Measurements from ENCODE around the gene BCAS3. TPM values are rescaled to one million over a fixed set of nuclear protein-coding genes. Genes with fewer than 3 reads are reported as not detected.

The BCAS3 gene
- total and polyA plus RNA-seq, 4 donors, result 11.6 to 47.6 (median 27.4) TPM

GRCh38 chr17:61175298-61176142 is 497.9 kb downstream of the BCAS3 start:
- ATAC-seq (ENCODE audit: low FRiP score), result no peak
- no peaks in the 10 kb centered on the region for H3K36me3 ChIP-seq (ENCODE audit: control insufficient read depth in 1 of 2, insufficient read depth in 2 of 2, low read length in 1 of 2)
- 95% methylated on average over 4 of the region's 4 CpGs for WGBS, 2 donors

GRCh38 chr17:61177351-61177750 is 499.7 kb downstream of the BCAS3 start:
- Histone ChIP-seq H3K9me3 (ENCODE audit: control insufficient read depth, low read length) (no peaks in the 10 kb centered on the region), H3K36me3 (ENCODE audit: control insufficient read depth in 1 of 2, insufficient read depth in 2 of 2, low read length in 1 of 2) (no peaks in the 10 kb centered on the region), H3K27me3 (ENCODE audit: control insufficient read depth in 1 of 2, insufficient read depth in 2 of 2, low read length in 1 of 2) (no peaks in the 10 kb centered on the region), H3K4me3 (ENCODE audit: low read length in 2 of 2) (no peak overlapping the region), H3K4me1 (ENCODE audit: control insufficient read depth in 1 of 2, insufficient read depth in 2 of 2, low read length in 2 of 2) (no peaks in the 10 kb centered on the region), H3K27ac (ENCODE audit: low read depth in 1 of 2, low read length in 2 of 2) (no peak overlapping the region)
- intact Hi-C loops (cut with DNase I), result no loop called here
- 98 to 99% methylated on average over 2 of the region's 2 CpGs for WGBS, 2 donors
- ATAC-seq (ENCODE audit: low FRiP score) (no peak), DNase-seq (no peak)

More at GRCh38 chr17:61175298-61176142, 497.9 kb downstream of the BCAS3 start:
- Histone ChIP-seq H3K4me1 (ENCODE audit: control insufficient read depth in 1 of 2, insufficient read depth in 2 of 2, low read length in 2 of 2) (no peaks in the 10 kb centered on the region), H3K4me3 (ENCODE audit: low read length in 2 of 2) (no peak overlapping the region), H3K27me3 (ENCODE audit: control insufficient read depth in 1 of 2, insufficient read depth in 2 of 2, low read length in 1 of 2) (no peaks in the 10 kb centered on the region), H3K27ac (ENCODE audit: low read depth in 1 of 2, low read length in 2 of 2) (no peak overlapping the region), H3K9me3 (ENCODE audit: control insufficient read depth, low read length) (no peaks in the 10 kb centered on the region)
- DNase-seq, result no peak
- intact Hi-C loops (cut with DNase I), result no loop called here

GRCh38 chr17:61178284-61178683 is 500.6 kb downstream of the BCAS3 start:
- Histone ChIP-seq H3K4me3 (ENCODE audit: low read length in 2 of 2) (no peak overlapping the region), H3K27me3 (ENCODE audit: control insufficient read depth in 1 of 2, insufficient read depth in 2 of 2, low read length in 1 of 2) (no peaks in the 10 kb centered on the region), H3K4me1 (ENCODE audit: control insufficient read depth in 1 of 2, insufficient read depth in 2 of 2, low read length in 2 of 2) (no peaks in the 10 kb centered on the region), H3K9me3 (ENCODE audit: control insufficient read depth, low read length) (no peaks in the 10 kb centered on the region), H3K36me3 (ENCODE audit: control insufficient read depth in 1 of 2, insufficient read depth in 2 of 2, low read length in 1 of 2) (no peaks in the 10 kb centered on the region), H3K27ac (ENCODE audit: low read depth in 1 of 2, low read length in 2 of 2) (no peak overlapping the region)
- DNase-seq (no peak), ATAC-seq (ENCODE audit: low FRiP score) (no peak)
- WGBS, 2 donors, result 68 to 81% methylated on average over 1 of the region's 1 CpG
- intact Hi-C loops (cut with DNase I), result no loop called here

- Histone ChIP-seq H3K27ac (ENCODE audit: low read depth in 1 of 2, low read length in 2 of 2) (no peak overlapping the region), H3K9me3 (ENCODE audit: control insufficient read depth, low read length) (no peaks in the 10 kb centered on the region), H3K27me3 (ENCODE audit: control insufficient read depth in 1 of 2, insufficient read depth in 2 of 2, low read length in 1 of 2) (no peaks in the 10 kb centered on the region), H3K4me1 (ENCODE audit: control insufficient read depth in 1 of 2, insufficient read depth in 2 of 2, low read length in 2 of 2) (no peaks in the 10 kb centered on the region), H3K4me3 (ENCODE audit: low read length in 2 of 2) (no peak overlapping the region), H3K36me3 (ENCODE audit: control insufficient read depth in 1 of 2, insufficient read depth in 2 of 2, low read length in 1 of 2) (no peaks in the 10 kb centered on the region)
- 74 to 82% methylated on average over 2 of the region's 2 CpGs for WGBS, 2 donors
- DNase-seq (no peak), ATAC-seq (ENCODE audit: low FRiP score) (no peak)
- intact Hi-C loops (cut with DNase I), result no loop called here
These were observed 501.7 kb downstream of the BCAS3 start for GRCh38 chr17:61179380-61179806.

GRCh38 chr17:61183793-61184192 is 506.1 kb downstream of the BCAS3 start:
- Histone ChIP-seq H3K36me3 (ENCODE audit: control insufficient read depth in 1 of 2, insufficient read depth in 2 of 2, low read length in 1 of 2) (no peaks in the 10 kb centered on the region), H3K27ac (ENCODE audit: low read depth in 1 of 2, low read length in 2 of 2) (no peak overlapping the region), H3K4me1 (ENCODE audit: control insufficient read depth in 1 of 2, insufficient read depth in 2 of 2, low read length in 2 of 2) (no peaks in the 10 kb centered on the region), H3K27me3 (ENCODE audit: control insufficient read depth in 1 of 2, insufficient read depth in 2 of 2, low read length in 1 of 2) (no peaks in the 10 kb centered on the region), H3K9me3 (ENCODE audit: control insufficient read depth, low read length) (no peaks in the 10 kb centered on the region), H3K4me3 (ENCODE audit: low read length in 2 of 2) (no peak overlapping the region)
- intact Hi-C loops (cut with DNase I), result no loop called here
- ATAC-seq (ENCODE audit: low FRiP score), result no peak
- no peak for DNase-seq
- WGBS, 2 donors, result 23 to 48% methylated on average over 2 of the region's 2 CpGs

GRCh38 chr17:61185385-61185784 is 507.7 kb downstream of the BCAS3 start:
- Histone ChIP-seq H3K4me3 (ENCODE audit: low read length in 2 of 2) (no peak overlapping the region), H3K27me3 (ENCODE audit: control insufficient read depth in 1 of 2, insufficient read depth in 2 of 2, low read length in 1 of 2) (no peaks in the 10 kb centered on the region), H3K4me1 (ENCODE audit: control insufficient read depth in 1 of 2, insufficient read depth in 2 of 2, low read length in 2 of 2) (no peaks in the 10 kb centered on the region), H3K27ac (ENCODE audit: low read depth in 1 of 2, low read length in 2 of 2) (no peak overlapping the region), H3K36me3 (ENCODE audit: control insufficient read depth in 1 of 2, insufficient read depth in 2 of 2, low read length in 1 of 2) (no peaks in the 10 kb centered on the region), H3K9me3 (ENCODE audit: control insufficient read depth, low read length) (no peaks in the 10 kb centered on the region)
- DNase-seq, result no peak
- intact Hi-C loops (cut with DNase I), result no loop called here
- 97% methylated on average over 4 of the region's 4 CpGs for WGBS, 2 donors
- ATAC-seq (ENCODE audit: low FRiP score), result no peak

GRCh38 chr17:61187038-61187437 is 509.4 kb downstream of the BCAS3 start:
- no peak overlapping the region for H3K4me3 ChIP-seq (ENCODE audit: low read length in 2 of 2)
- no peaks in the 10 kb centered on the region for H3K27me3 ChIP-seq (ENCODE audit: control insufficient read depth in 1 of 2, insufficient read depth in 2 of 2, low read length in 1 of 2)
- no peaks in the 10 kb centered on the region for H3K4me1 ChIP-seq (ENCODE audit: control insufficient read depth in 1 of 2, insufficient read depth in 2 of 2, low read length in 2 of 2)
- no peak overlapping the region for H3K27ac ChIP-seq (ENCODE audit: low read depth in 1 of 2, low read length in 2 of 2)
- H3K9me3 ChIP-seq (ENCODE audit: control insufficient read depth, low read length), result no peaks in the 10 kb centered on the region
- H3K36me3 ChIP-seq (ENCODE audit: control insufficient read depth in 1 of 2, insufficient read depth in 2 of 2, low read length in 1 of 2), result no peaks in the 10 kb centered on the region
- WGBS, 2 donors, result 5% methylated on average over 2 of the region's 2 CpGs
- ATAC-seq (ENCODE audit: low FRiP score) (no peak), DNase-seq (no peak)
- intact Hi-C loops (cut with DNase I), result no loop called here

- Histone ChIP-seq H3K36me3 (ENCODE audit: control insufficient read depth in 1 of 2, insufficient read depth in 2 of 2, low read length in 1 of 2) (no peaks in the 10 kb centered on the region), H3K27ac (ENCODE audit: low read depth in 1 of 2, low read length in 2 of 2) (no peak overlapping the region), H3K4me3 (ENCODE audit: low read length in 2 of 2) (no peak overlapping the region), H3K4me1 (ENCODE audit: control insufficient read depth in 1 of 2, insufficient read depth in 2 of 2, low read length in 2 of 2) (no peaks in the 10 kb centered on the region), H3K9me3 (ENCODE audit: control insufficient read depth, low read length) (no peaks in the 10 kb centered on the region), H3K27me3 (ENCODE audit: control insufficient read depth in 1 of 2, insufficient read depth in 2 of 2, low read length in 1 of 2) (no peaks in the 10 kb centered on the region)
- DNase-seq, result no peak
- ATAC-seq (ENCODE audit: low FRiP score), result no peak
- intact Hi-C loops (cut with DNase I), result no loop called here
- 94 to 97% methylated on average over 2 of the region's 2 CpGs for WGBS, 2 donors
These were observed 510.4 kb downstream of the BCAS3 start for GRCh38 chr17:61188081-61188480.

- Histone ChIP-seq H3K9me3 (ENCODE audit: control insufficient read depth, low read length) (no peaks in the 10 kb centered on the region), H3K36me3 (ENCODE audit: control insufficient read depth in 1 of 2, insufficient read depth in 2 of 2, low read length in 1 of 2) (no peaks in the 10 kb centered on the region), H3K27ac (ENCODE audit: low read depth in 1 of 2, low read length in 2 of 2) (no peak overlapping the region), H3K4me3 (ENCODE audit: low read length in 2 of 2) (no peak overlapping the region), H3K27me3 (ENCODE audit: control insufficient read depth in 1 of 2, insufficient read depth in 2 of 2, low read length in 1 of 2) (no peaks in the 10 kb centered on the region), H3K4me1 (ENCODE audit: control insufficient read depth in 1 of 2, insufficient read depth in 2 of 2, low read length in 2 of 2) (no peaks in the 10 kb centered on the region)
- no peak for ATAC-seq (ENCODE audit: low FRiP score)
- 97% methylated on average over 4 of the region's 4 CpGs for WGBS, 2 donors
- DNase-seq, result no peak
- intact Hi-C loops (cut with DNase I), result loop anchor here in 1 of 2 donors (10.0 kb wide), 1 partner anchor 185 kb away; no protein-coding TSS in a partner anchor
These were observed 512.3 kb downstream of the BCAS3 start for GRCh38 chr17:61189968-61190367.
